HG03558 (cell line): ENCODE data around the gene CFAP92.

Experiments used
- ATAC-seq: cut with Tn5 transposase; IDR thresholded peaks from one replicate; pipeline ENCODE4 v1.9.1; 2021; ENCODE audit warnings: moderate number of reproducible peaks; ENCODE audit not compliant: unreplicated experiment; ENCODE audit errors: extremely low read depth

Gene CFAP92

DNA sequence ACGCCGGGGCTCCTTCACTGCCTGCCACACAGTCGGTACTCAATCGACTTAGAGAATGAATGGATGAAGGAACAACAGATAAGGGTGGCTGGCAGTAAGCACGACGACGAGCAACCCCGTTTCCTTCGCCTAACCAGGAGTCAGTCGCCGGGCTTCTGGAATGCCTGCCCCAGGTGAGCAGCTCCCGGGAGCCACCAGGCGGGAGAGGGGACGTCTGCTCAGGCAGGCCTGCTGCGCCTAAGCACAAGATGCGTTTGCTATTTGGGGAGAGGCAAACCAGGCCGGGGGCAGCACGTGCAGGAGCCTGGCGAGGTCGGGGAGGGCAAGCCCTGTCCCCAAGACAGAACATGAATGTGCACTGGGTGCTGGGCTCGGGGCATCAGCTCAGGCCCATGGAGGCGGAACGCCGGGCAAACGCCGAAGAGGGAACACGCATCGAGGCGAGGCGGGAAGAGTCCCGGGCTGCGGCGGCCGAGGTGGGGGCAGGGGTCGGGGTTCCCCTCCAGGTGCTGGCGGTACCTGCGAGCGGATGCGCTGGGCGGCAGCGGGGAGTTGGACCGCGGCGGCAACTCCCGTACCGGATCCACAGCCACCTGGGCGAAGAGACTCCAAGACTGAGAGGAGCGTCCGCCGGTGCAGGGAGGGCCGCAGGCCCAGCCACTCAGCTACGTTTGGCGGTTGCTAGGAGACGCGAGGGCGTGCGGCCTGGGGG lies at the start of gene CFAP92:
Gene CFAP92 (minus strand): TSS at position 616 of the 712 bp plus-strand sequence. CDS start 772 bp downstream, outside the sequence.
- ATAC-seq: peak; percentile 49

DNA sequence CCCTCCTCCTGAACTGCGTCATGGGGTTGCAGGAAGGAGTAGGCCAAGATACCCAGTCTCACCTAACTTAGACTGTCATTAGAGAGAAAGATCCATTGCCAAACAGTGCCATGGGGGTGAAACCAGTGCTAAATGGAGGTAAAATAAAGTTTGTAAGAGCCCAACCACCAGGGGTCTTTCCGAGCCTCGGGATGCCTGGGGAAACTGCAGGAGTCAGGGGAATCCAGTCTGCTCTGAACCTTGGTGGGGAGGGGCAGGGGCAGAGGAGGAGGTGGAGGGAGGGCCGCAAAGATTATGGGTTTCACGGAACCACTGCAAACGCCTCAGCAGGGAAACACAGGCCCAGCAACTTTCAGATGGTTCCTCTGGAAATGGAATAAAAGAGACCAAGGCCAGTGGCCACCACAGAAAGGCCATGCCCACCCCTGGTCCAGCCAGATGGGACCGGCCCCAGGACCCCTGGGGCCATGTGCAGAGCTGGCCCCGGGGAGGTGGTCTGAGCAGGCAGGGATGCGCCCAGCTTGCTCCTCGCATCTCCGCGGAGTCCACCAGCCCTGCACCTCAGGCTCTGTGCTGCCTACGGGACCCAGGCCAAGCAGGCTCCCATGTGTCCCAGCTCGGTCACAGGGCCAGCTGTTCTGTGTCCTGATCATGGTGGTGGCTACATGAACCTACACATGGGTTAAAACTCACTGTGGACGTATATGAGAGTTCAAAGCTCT lies 46.9 kb upstream of the CFAP92 start:
- ATAC-seq: no peak

DNA sequence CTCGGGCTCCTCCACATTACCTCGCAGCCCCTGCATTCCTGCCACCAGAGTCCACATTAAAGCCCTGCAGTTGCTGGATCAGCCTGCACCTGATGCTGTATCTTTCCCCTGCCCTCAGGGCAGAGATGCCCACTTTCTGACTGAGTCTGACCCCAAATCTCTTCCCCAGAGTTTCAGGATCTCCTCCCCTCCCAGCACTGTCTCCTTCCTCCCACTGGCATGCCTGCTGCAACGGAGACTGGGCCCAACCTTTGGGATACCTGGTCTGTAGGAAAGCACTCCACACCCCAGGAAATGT lies 46.1 kb upstream of the CFAP92 start:
- ATAC-seq: no peak

DNA sequence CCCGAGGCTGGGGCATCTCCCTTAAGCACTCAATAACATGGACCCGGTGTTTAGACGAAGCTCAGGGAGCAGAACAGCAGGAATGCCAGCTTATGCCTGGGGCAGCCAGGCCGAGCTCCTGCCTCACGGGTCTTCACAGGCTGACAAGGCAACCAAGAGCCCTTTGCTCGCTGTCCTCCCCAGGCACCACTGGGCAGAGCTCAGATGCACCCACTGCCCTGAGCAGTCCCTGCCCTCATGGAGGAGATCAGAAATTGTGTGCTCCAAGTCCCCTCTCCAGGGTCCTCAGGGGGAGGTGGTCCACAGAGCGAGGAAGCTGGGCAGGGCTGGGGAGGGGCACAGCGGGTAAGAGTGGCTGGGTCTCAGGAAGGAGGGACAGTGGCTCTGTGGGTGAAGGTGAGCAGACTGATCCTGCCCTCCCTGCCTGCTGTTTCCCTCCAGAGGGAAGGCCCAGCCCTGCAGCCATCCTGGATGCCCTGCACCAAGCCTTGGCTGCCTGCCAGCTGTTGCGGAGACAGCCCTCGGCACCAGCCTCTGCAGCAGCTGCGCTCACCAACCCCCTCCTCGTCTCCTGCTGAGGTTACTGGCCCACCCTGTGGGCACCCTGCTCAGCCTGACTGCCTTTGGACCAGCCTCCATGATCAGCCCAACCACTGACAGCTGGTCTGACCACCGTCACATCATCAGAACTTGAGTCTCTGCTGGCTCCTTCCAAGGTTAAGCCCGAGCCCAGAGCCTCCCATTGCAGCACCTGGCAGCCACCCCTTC lies 45.6 kb upstream of the CFAP92 start:
- no peak for ATAC-seq

DNA sequence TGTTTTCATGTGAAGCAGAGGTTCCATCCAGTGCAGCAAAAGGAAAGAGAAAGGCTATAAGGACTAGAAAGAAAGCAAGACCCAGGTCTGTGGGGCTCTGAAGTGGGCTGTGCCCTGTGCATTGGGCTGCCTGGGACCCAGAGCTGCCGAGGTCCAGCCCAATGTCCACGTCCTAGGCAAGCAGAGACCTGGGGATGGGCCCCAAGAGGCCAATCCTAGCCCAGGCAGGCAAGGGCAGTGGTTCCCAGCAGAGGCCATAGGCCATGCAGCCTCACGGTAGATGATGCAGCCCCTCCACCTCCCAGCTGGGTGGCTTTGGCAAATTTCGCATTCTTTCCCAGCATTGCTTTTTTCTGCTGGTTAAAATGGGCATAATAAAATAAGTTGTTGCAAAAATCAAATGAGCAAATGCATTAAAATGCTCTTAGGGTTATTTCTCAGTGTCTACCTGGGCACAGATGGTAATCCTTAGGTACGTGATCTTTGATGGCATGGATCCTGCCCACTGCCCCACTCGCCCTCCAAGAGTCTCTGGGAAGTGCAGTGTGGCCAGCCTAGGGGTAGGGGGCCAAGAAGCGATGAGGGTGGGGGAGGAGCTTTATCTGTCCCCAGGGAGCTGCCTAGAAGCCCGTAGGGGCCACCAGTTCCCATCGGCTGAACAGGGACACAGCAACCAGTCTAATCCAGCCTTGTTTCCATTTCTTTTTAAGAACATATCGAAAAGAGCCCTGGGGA lies 44.4 kb upstream of the CFAP92 start:
- ATAC-seq: no peak

DNA sequence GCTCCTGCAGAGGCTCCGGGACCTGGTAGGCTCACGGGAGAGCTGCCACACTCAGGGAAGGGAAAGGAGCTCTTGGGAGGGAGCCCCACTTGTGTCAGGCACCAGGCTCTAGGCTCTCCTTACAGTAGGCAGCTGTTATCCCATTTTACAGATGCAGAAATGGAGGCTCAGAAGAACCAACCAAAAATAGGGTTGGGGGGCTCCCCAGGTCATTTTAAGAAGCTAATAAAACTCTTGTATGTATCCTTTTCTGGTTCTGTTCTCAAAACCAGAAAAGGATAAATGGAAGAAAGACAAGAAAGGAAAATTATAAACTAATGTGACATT lies 43.2 kb upstream of the CFAP92 start:
- ATAC-seq: no peak

DNA sequence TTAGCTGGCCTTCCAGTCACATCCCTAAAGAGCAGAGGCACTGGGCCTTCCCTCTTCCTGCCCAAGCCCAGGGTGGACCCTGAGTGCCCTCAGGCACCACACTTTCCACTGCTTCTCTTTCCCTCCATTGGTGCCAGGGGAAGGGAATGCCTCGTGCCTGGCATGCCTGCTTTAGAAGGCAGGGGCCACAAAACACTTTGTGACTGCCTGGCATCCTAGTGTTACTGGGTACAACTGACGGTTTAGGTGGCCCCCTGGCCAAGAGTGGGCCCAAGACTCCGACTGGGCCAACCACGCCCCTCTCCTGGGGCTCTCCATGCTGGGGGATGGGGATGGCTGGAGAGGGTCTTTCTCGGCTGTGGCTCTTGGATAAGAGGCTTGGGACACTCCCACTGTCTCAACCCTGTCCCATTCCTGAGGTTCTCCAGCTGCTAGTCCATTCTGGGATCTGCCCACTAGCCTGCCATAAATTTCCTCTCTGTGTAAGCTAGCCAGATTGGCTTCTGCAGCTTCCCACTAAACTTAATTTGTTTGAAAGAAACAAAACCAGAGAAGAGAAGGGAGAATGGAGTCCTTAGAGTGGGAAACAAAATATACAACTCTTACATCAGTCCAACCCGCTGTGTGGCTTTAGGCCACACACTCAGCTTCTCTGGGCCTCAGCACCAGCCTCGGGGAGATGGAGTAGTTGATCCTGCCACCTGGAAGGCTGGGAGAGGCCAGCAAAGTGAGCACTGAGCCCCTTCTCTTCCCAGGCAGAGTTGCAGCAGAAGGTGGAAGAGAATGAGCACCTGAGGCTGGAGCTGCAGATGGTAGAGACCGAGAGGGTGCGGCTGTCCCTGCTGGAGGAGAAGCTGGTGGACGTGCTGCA lies 42.6 kb upstream of the CFAP92 start:
- ATAC-seq: no peak

- ATAC-seq: no peak
These were observed 41.7 kb upstream of the CFAP92 start for GRCh38 chr3:129035360-129036221.

DNA sequence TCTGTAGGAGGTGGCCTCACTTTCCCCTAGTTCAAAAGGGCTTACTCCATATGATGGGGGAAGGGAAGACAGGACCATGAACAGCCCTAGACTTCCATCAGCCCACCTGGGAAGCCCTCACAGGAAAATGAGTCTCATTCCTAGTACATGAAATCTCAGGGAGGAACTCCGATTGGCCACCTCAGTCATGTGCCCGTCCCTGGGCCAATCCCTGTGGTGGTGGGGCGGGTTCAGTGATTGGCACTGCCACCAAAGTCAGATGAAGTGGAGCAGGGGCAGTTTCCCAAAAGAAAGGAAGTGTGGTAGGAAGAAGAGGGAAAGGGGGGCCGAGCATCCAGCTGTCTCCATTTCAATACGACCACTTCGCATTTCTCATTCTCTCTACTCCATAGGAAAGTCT lies 40.8 kb upstream of the CFAP92 start:
- ATAC-seq: no peak

DNA sequence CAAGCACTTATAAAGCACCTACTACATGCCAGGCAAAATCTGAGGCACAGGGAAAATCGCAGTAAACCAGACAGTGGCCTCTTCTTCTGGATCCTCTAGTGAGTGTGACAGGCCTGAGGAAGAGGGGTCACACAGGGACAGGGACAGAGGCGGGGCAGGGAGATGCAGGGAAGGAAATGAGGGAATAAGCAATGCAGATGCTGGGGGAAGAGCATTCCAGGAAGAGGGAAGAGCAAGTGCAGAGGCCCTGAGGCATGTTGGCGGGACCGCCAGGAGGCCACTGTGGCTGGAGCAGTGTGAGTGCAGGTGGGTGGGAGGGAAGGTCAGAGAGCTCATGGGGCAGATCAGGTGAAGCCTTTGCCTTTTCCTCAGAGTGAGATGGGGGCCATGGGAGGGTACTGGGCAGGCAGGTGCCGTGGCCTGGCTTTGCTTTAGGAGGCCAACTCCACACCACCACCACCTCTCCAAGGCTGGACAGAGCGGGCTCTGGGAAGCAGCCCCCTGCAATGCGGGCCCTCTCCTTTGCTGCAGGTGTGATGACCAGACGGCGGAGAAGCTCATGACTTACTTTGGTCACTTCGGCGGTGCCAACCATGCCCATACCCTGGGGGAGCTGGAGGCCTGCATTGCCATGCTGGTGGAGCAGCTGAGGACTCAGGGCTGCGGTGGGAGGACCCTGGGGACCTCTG lies 39.9 kb upstream of the CFAP92 start:
- no peak for ATAC-seq

GRCh38 chr3:129033151-129033550 lies 39.3 kb upstream of the CFAP92 start:
- ATAC-seq: no peak

- ATAC-seq: no peak
These were observed 38.8 kb upstream of the CFAP92 start for GRCh38 chr3:129032716-129033115.

DNA sequence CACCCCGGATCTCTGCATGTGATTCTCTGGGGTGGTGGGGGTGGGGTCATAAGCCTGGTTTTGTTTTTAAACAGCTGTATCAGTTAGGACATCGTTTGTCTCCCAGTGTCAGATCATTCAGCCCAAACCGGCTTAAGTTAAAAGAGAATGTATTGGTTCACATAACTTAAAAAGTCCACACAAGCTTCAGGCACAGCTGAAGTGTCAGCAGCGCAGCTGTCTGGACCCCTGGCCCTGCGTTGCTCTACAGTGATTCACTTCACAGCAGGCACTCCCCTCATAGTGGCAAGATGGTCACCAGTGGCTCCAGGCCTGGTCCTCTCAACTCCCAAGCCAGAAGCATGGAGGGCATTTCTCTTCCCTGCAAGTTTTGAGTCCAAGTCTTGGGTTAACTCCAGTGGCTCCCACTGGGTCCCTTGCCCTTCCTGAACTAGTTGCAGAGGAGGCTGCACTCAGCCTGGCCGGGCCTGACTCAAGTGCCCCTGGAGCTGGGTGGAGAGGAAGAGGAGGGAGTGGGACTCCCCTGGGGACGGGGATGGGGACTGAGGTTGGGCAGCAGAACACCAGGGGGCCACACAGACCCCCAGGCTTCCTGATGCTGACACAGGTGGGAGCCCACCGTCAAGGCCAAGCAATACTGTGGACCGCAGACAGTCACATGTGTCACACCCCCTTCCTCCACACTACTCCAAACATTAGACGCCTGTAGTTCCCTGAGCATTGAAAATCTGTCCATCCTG lies 37.8 kb upstream of the CFAP92 start:
- no peak for ATAC-seq

GRCh38 chr3:129030611-129031010 lies 36.7 kb upstream of the CFAP92 start:
- ATAC-seq: no peak

GRCh38 chr3:129028866-129029265 lies 35.0 kb upstream of the CFAP92 start:
- ATAC-seq: no peak

DNA sequence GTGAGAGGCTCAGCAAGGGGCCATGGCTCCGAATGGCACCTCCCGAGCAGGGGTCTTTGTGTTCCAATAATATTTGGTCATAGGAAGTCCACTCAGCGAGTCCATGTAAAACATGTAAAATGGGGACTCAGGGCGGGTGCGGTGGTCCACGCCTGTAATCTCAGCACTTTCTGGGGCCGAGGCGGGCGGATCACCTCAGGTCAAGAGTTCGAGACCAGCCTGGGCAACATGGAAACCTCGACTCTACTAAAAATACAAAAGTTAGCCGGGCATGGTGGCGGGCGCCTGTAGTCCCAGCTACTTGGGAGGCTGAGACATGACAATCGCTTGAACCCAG lies 33.6 kb upstream of the CFAP92 start:
- ATAC-seq: no peak

GRCh38 chr3:129026728-129027543 lies 33.1 kb upstream of the CFAP92 start:
- peak; percentile 90 for ATAC-seq
